Suprapubic skin (tissue), 4 donors: Measurements from ENCODE around the gene PPP1R15B. TPM values are rescaled to one million over a fixed set of nuclear protein-coding genes. Genes with fewer than 3 reads are reported as not detected.

Experiments used
- DNase-seq, 2 donors: peaks; one replicate each; pipeline ENCODE4 v3.0.0-alpha.2; 2019; ENCODE audit warnings: low spot score in 2 of 2
- H3K27ac ChIP-seq: fragments of 200-600 bp; sonication (generic); one replicate; pipeline ENCODE4 v1.5.1; 2019
- H3K27me3 ChIP-seq: fragments of 200-600 bp; sonication (generic); one replicate; pipeline ENCODE4 v1.5.1; 2019
- H3K36me3 ChIP-seq: fragments of 200-600 bp; sonication (generic); one replicate; pipeline ENCODE4 v1.5.1; 2019
- H3K4me1 ChIP-seq: fragments of 200-600 bp; sonication (generic); one replicate; pipeline ENCODE4 v1.5.1; 2019
- H3K4me3 ChIP-seq: fragments of 200-600 bp; sonication (generic); one replicate; pipeline ENCODE4 v1.5.1; 2019; ENCODE audit warnings: mild to moderate bottlenecking
- H3K9me3 ChIP-seq: fragments of 200-600 bp; sonication (generic); one replicate; pipeline ENCODE4 v1.5.1; 2019
- CTCF ChIP-seq, 2 donors: fragments of 200-600 bp in 1 of 2; fragments of 450-650 bp in 1 of 2; sonication (generic) in 1 of 2; IDR thresholded peaks; one replicate each; pipeline ENCODE4 v1.5.1; 2016 to 2019; ENCODE audit warnings: antibody characterized with exemption in 2 of 2, mild to moderate bottlenecking in 1 of 2, moderate library complexity in 1 of 2
- EP300 ChIP-seq: sonication (generic); formaldehyde crosslinking; IDR thresholded peaks from one replicate; pipeline ENCODE4 v1.6.1; 2017; ENCODE audit warnings: antibody characterized with exemption
- POLR2A ChIP-seq, 2 donors: fragments of 450-650 bp; IDR thresholded peaks; one replicate each; pipeline ENCODE4 v1.6.1; 2017; ENCODE audit warnings: antibody characterized with exemption in 2 of 2, mild to moderate bottlenecking in 2 of 2, moderate library complexity in 2 of 2
- POLR2AphosphoS5 ChIP-seq, 3 donors: sonication (generic); formaldehyde crosslinking; IDR thresholded peaks; one replicate each; pipeline ENCODE4 v1.6.1; 2017; ENCODE audit warnings: antibody characterized with exemption in 3 of 3
- WGBS: methylation state at CpG from one replicate; pipeline ENCODE4 v1.1.5; 2018; 5-methylcytosine and 5-hydroxymethylcytosine counted together
- total RNA-seq, 4 donors: library from RNA; depleted of rRNA; stranded (reverse); fragments of >200 nt; gene quantifications; one replicate each; pipeline ENCODE4 v1.1.0, GENCODE V29; 2016

PPP1R15B gene
- total RNA-seq, 4 donors from 2014 or later, result 51.2 to 66.4 (median 56.7) TPM

GRCh38 chr1:204455831-204456145 lies 44.2 kb upstream of the PPP1R15B start:
- no peak for DNase-seq
- Histone ChIP-seq H3K27ac (no peak overlapping the region), H3K4me1 (peaks cover 21% of the 10 kb centered on the region), H3K36me3 (peaks cover 74% of the 10 kb centered on the region), H3K27me3 (no peaks in the 10 kb centered on the region), H3K4me3 (no peak overlapping the region), H3K9me3 (no peaks in the 10 kb centered on the region)
- WGBS, result 91% methylated on average over 8 of the region's 9 CpGs
- no peak for TF ChIP-seq POLR2A (IDR thresholded peaks at IDR 0.05)
- TF ChIP-seq POLR2AphosphoS5 (IDR thresholded peaks at IDR 0.05), result no peak
- TF ChIP-seq EP300, result no peak
- no peak for TF ChIP-seq CTCF (IDR thresholded peaks at IDR 0.05)

GRCh38 chr1:204455063-204455830 lies 43.6 kb upstream of the PPP1R15B start:
- Histone ChIP-seq H3K27ac (no peak overlapping the region), H3K4me1 (peaks cover 23% of the 10 kb centered on the region)

GRCh38 chr1:204454476-204454875 lies 42.9 kb upstream of the PPP1R15B start:
- no peaks in the 10 kb centered on the region for H3K9me3 ChIP-seq
- H3K4me1 ChIP-seq, result peaks cover 27% of the 10 kb centered on the region
- peaks cover 71% of the 10 kb centered on the region for H3K36me3 ChIP-seq
- no peak overlapping the region for H3K27ac ChIP-seq
- H3K27me3 ChIP-seq, result no peaks in the 10 kb centered on the region
- 96% methylated on average over 3 of the region's 4 CpGs for WGBS
- DNase-seq, result no peak
- TF ChIP-seq EP300, result no peak
- no peak for TF ChIP-seq CTCF (IDR thresholded peaks at IDR 0.05)
- no peak for TF ChIP-seq POLR2AphosphoS5 (IDR thresholded peaks at IDR 0.05)
- TF ChIP-seq POLR2A (IDR thresholded peaks at IDR 0.05), result no peak
- no peak overlapping the region for H3K4me3 ChIP-seq

More at GRCh38 chr1:204455063-204455830, 43.6 kb upstream of the PPP1R15B start:
- TF ChIP-seq EP300 (no peak), POLR2AphosphoS5 (IDR thresholded peaks at IDR 0.05) (no peak), POLR2A (IDR thresholded peaks at IDR 0.05) (no peak), CTCF (IDR thresholded peaks at IDR 0.05) (no peak)
- H3K27me3 ChIP-seq, result no peaks in the 10 kb centered on the region
- DNase-seq, result no peak
- peaks cover 72% of the 10 kb centered on the region for H3K36me3 ChIP-seq
- H3K9me3 ChIP-seq, result no peaks in the 10 kb centered on the region
- no peak overlapping the region for H3K4me3 ChIP-seq
- 76% methylated on average over 18 of the region's 18 CpGs for WGBS

- Histone ChIP-seq H3K9me3 (no peaks in the 10 kb centered on the region), H3K4me3 (no peak overlapping the region), H3K27ac (no peak overlapping the region), H3K36me3 (peaks cover 67% of the 10 kb centered on the region), H3K4me1 (peaks cover 32% of the 10 kb centered on the region), H3K27me3 (no peaks in the 10 kb centered on the region)
- no peak for DNase-seq
- 67% methylated on average over 8 of the region's 8 CpGs for WGBS
- TF ChIP-seq CTCF (IDR thresholded peaks at IDR 0.05) (no peak), POLR2AphosphoS5 (IDR thresholded peaks at IDR 0.05) (no peak), EP300 (no peak), POLR2A (IDR thresholded peaks at IDR 0.05) (no peak)
These were observed 41.6 kb upstream of the PPP1R15B start for GRCh38 chr1:204453141-204453772.

- Histone ChIP-seq H3K9me3 (no peaks in the 10 kb centered on the region), H3K4me1 (peaks cover 32% of the 10 kb centered on the region), H3K4me3 (no peak overlapping the region), H3K27me3 (no peaks in the 10 kb centered on the region), H3K36me3 (peaks cover 74% of the 10 kb centered on the region), H3K27ac (peak overlapping the region; percentile 53)
- no peak for DNase-seq
- WGBS, result 75% methylated on average over 8 of the region's 8 CpGs
- TF ChIP-seq EP300 (no peak), POLR2AphosphoS5 (IDR thresholded peaks at IDR 0.05) (no peak), POLR2A (IDR thresholded peaks at IDR 0.05) (no peak), CTCF (IDR thresholded peaks at IDR 0.05) (no peak)
These were observed 39.9 kb upstream of the PPP1R15B start for GRCh38 chr1:204451352-204452124.
